T-helper 1 cell treated with Interleukin-12 subunit alpha and Interleukin-12 subunit beta and Interleukin-4 antibody, amounts not matched to agents 30 μg/mL and 1 μg/mL, for 36 hours (primary cell): ENCODE measurements around the gene SPDYA.

Experiments used
- H3K27ac Mint-ChIP-seq: one replicate; pipeline ENCODE4 v1.8.0; 2021; ENCODE audit warnings: mild to moderate bottlenecking, mixed read lengths
- H3K27me3 Mint-ChIP-seq: one replicate; pipeline ENCODE4 v1.8.0; 2021; ENCODE audit warnings: low read depth, mixed read lengths
- H3K36me3 Mint-ChIP-seq: one replicate; pipeline ENCODE4 v1.8.0; 2021; ENCODE audit warnings: low read depth, mixed read lengths
- H3K4me1 Mint-ChIP-seq: one replicate; pipeline ENCODE4 v1.8.0; 2021; ENCODE audit warnings: low read depth, mixed read lengths
- H3K4me3 Mint-ChIP-seq: one replicate; pipeline ENCODE4 v1.8.0; 2021; ENCODE audit warnings: mild to moderate bottlenecking, moderate library complexity, mixed read lengths
- H3K9me3 Mint-ChIP-seq: one replicate; pipeline ENCODE4 v1.8.0; 2021; ENCODE audit warnings: mixed read lengths

SPDYA gene

GRCh38 chr2:28801726-28802125 is 8.9 kb upstream of the SPDYA start:
- Mint-ChIP-seq H3K36me3 (peaks cover 35% of the 10 kb centered on the region), H3K9me3 (no peaks in the 10 kb centered on the region), H3K27ac (no peak overlapping the region), H3K4me1 (peaks cover 7% of the 10 kb centered on the region), H3K4me3 (no peak overlapping the region), H3K27me3 (no peaks in the 10 kb centered on the region)

- H3K4me3 Mint-ChIP-seq, result no peak overlapping the region
- H3K36me3 Mint-ChIP-seq, result peaks cover 23% of the 10 kb centered on the region
- no peaks in the 10 kb centered on the region for H3K9me3 Mint-ChIP-seq
- H3K27me3 Mint-ChIP-seq, result no peaks in the 10 kb centered on the region
- H3K27ac Mint-ChIP-seq, result no peak overlapping the region
- H3K4me1 Mint-ChIP-seq, result peaks cover 2% of the 10 kb centered on the region
Measured at GRCh38 chr2:28802975-28803429, 7.6 kb upstream of the SPDYA start.

GRCh38 chr2:28809927-28810326 is 707 bp upstream of the SPDYA start:
- peak overlapping the region; percentile 76 for H3K4me3 Mint-ChIP-seq
- peaks cover 9% of the 10 kb centered on the region for H3K27me3 Mint-ChIP-seq
- no peak overlapping the region for H3K27ac Mint-ChIP-seq
- no peaks in the 10 kb centered on the region for H3K9me3 Mint-ChIP-seq
- H3K36me3 Mint-ChIP-seq, result peaks cover 9% of the 10 kb centered on the region
- H3K4me1 Mint-ChIP-seq, result peaks cover 15% of the 10 kb centered on the region

- Mint-ChIP-seq H3K4me1 (peaks cover 2% of the 10 kb centered on the region), H3K27me3 (no peaks in the 10 kb centered on the region), H3K4me3 (no peak overlapping the region), H3K9me3 (no peaks in the 10 kb centered on the region), H3K36me3 (no peaks in the 10 kb centered on the region), H3K27ac (no peak overlapping the region)
Measured at GRCh38 chr2:28818053-28818452, 7.4 kb downstream of the SPDYA start.

- H3K4me3 Mint-ChIP-seq, result no peak overlapping the region
- H3K27me3 Mint-ChIP-seq, result no peaks in the 10 kb centered on the region
- no peak overlapping the region for H3K27ac Mint-ChIP-seq
- peaks cover 2% of the 10 kb centered on the region for H3K4me1 Mint-ChIP-seq
- H3K36me3 Mint-ChIP-seq, result no peaks in the 10 kb centered on the region
- no peaks in the 10 kb centered on the region for H3K9me3 Mint-ChIP-seq
Measured at GRCh38 chr2:28821295-28821958, 10.8 kb downstream of the SPDYA start.

GRCh38 chr2:28822036-28822435 is 11.4 kb downstream of the SPDYA start:
- no peak overlapping the region for H3K4me3 Mint-ChIP-seq
- no peaks in the 10 kb centered on the region for H3K27me3 Mint-ChIP-seq
- peaks cover 2% of the 10 kb centered on the region for H3K4me1 Mint-ChIP-seq
- no peak overlapping the region for H3K27ac Mint-ChIP-seq
- H3K36me3 Mint-ChIP-seq, result no peaks in the 10 kb centered on the region
- H3K9me3 Mint-ChIP-seq, result no peaks in the 10 kb centered on the region

- Mint-ChIP-seq H3K27me3 (no peaks in the 10 kb centered on the region), H3K4me3 (no peak overlapping the region), H3K9me3 (no peaks in the 10 kb centered on the region), H3K4me1 (peaks cover 2% of the 10 kb centered on the region), H3K36me3 (no peaks in the 10 kb centered on the region), H3K27ac (no peak overlapping the region)
Measured at GRCh38 chr2:28824207-28824606, 13.6 kb downstream of the SPDYA start.

- Mint-ChIP-seq H3K27me3 (no peaks in the 10 kb centered on the region), H3K9me3 (no peaks in the 10 kb centered on the region), H3K4me3 (no peak overlapping the region), H3K36me3 (no peaks in the 10 kb centered on the region), H3K27ac (no peak overlapping the region), H3K4me1 (peaks cover 2% of the 10 kb centered on the region)
Measured at GRCh38 chr2:28824870-28825269, 14.2 kb downstream of the SPDYA start.

GRCh38 chr2:28828382-28828781 is 17.7 kb downstream of the SPDYA start:
- H3K4me1 Mint-ChIP-seq, result no peaks in the 10 kb centered on the region
- H3K36me3 Mint-ChIP-seq, result no peaks in the 10 kb centered on the region
- no peak overlapping the region for H3K27ac Mint-ChIP-seq
- H3K4me3 Mint-ChIP-seq, result no peak overlapping the region
- H3K27me3 Mint-ChIP-seq, result no peaks in the 10 kb centered on the region
- H3K9me3 Mint-ChIP-seq, result no peaks in the 10 kb centered on the region

GRCh38 chr2:28833740-28834470 is 23.3 kb downstream of the SPDYA start:
- Mint-ChIP-seq H3K4me3 (no peak overlapping the region), H3K36me3 (no peaks in the 10 kb centered on the region), H3K27ac (no peak overlapping the region), H3K27me3 (no peaks in the 10 kb centered on the region), H3K9me3 (no peaks in the 10 kb centered on the region), H3K4me1 (no peaks in the 10 kb centered on the region)

GRCh38 chr2:28835781-28836180 is 25.1 kb downstream of the SPDYA start:
- Mint-ChIP-seq H3K4me3 (no peak overlapping the region), H3K4me1 (no peaks in the 10 kb centered on the region), H3K27me3 (no peaks in the 10 kb centered on the region), H3K9me3 (no peaks in the 10 kb centered on the region), H3K27ac (no peak overlapping the region), H3K36me3 (no peaks in the 10 kb centered on the region)

GRCh38 chr2:28838971-28839370 is 28.3 kb downstream of the SPDYA start:
- Mint-ChIP-seq H3K4me1 (no peaks in the 10 kb centered on the region), H3K27ac (no peak overlapping the region), H3K36me3 (no peaks in the 10 kb centered on the region), H3K27me3 (no peaks in the 10 kb centered on the region), H3K9me3 (no peaks in the 10 kb centered on the region), H3K4me3 (no peak overlapping the region)

- Mint-ChIP-seq H3K9me3 (no peaks in the 10 kb centered on the region), H3K27ac (no peak overlapping the region), H3K4me3 (no peak overlapping the region), H3K27me3 (no peaks in the 10 kb centered on the region), H3K4me1 (no peaks in the 10 kb centered on the region), H3K36me3 (no peaks in the 10 kb centered on the region)
Measured at GRCh38 chr2:28842042-28842441, 31.4 kb downstream of the SPDYA start.

GRCh38 chr2:28855193-28855592 is 44.6 kb downstream of the SPDYA start:
- peaks cover 5% of the 10 kb centered on the region for H3K36me3 Mint-ChIP-seq
- H3K27ac Mint-ChIP-seq, result no peak overlapping the region
- H3K4me3 Mint-ChIP-seq, result no peak overlapping the region
- H3K27me3 Mint-ChIP-seq, result no peaks in the 10 kb centered on the region
- H3K9me3 Mint-ChIP-seq, result no peaks in the 10 kb centered on the region
- H3K4me1 Mint-ChIP-seq, result no peaks in the 10 kb centered on the region

GRCh38 chr2:28855977-28856376 is 45.3 kb downstream of the SPDYA start:
- Mint-ChIP-seq H3K4me1 (no peaks in the 10 kb centered on the region), H3K9me3 (no peaks in the 10 kb centered on the region)

More at GRCh38 chr2:28855977-28856376, 45.3 kb downstream of the SPDYA start:
- Mint-ChIP-seq H3K36me3 (peaks cover 11% of the 10 kb centered on the region), H3K4me3 (no peak overlapping the region), H3K27ac (no peak overlapping the region), H3K27me3 (no peaks in the 10 kb centered on the region)
